ENCODE data around the gene CDR2. TPM values are rescaled to one million over a fixed set of nuclear protein-coding genes. Genes with fewer than 3 reads are reported as not detected.
"Not testable (repeated sequence)": the region's sequence is repeated elsewhere in the genome, so short reads cannot be mapped to it uniquely, and the experiment has no call there.

CDR2 gene
- total RNA-seq, 1 donor, result 89.8 TPM

- no peak overlapping the region for H3K4me3 ChIP-seq (ENCODE audit: low read length)
- H3K27me3 ChIP-seq (ENCODE audit: insufficient read depth, low read length), result no peaks in the 10 kb centered on the region
- H3K9me3 ChIP-seq (ENCODE audit: low read depth, low read length), result no peaks in the 10 kb centered on the region
- no peaks in the 10 kb centered on the region for H3K4me1 ChIP-seq (ENCODE audit: insufficient read depth, low read length)
These were observed 57.4 kb downstream of the CDR2 start for GRCh38 chr16:22317001-22317530.

- Histone ChIP-seq H3K4me3 (ENCODE audit: low read length) (no peak overlapping the region), H3K4me1 (ENCODE audit: insufficient read depth, low read length) (no peaks in the 10 kb centered on the region), H3K27me3 (ENCODE audit: insufficient read depth, low read length) (no peaks in the 10 kb centered on the region), H3K9me3 (ENCODE audit: low read depth, low read length) (no peaks in the 10 kb centered on the region)
These were observed 58.0 kb downstream of the CDR2 start for GRCh38 chr16:22316411-22316811.

- H3K9me3 ChIP-seq (ENCODE audit: low read depth, low read length), result no peaks in the 10 kb centered on the region
- no peaks in the 10 kb centered on the region for H3K27me3 ChIP-seq (ENCODE audit: insufficient read depth, low read length)
- no peak overlapping the region for H3K4me3 ChIP-seq (ENCODE audit: low read length)
- no peaks in the 10 kb centered on the region for H3K4me1 ChIP-seq (ENCODE audit: insufficient read depth, low read length)
These were observed 58.4 kb downstream of the CDR2 start for GRCh38 chr16:22315979-22316378.

GRCh38 chr16:22314661-22315626, 59.5 kb downstream of the CDR2 start:
- no peaks in the 10 kb centered on the region for H3K9me3 ChIP-seq (ENCODE audit: low read depth, low read length)
- no peaks in the 10 kb centered on the region for H3K4me1 ChIP-seq (ENCODE audit: insufficient read depth, low read length)
- H3K4me3 ChIP-seq (ENCODE audit: low read length), result no peak overlapping the region
- no peaks in the 10 kb centered on the region for H3K27me3 ChIP-seq (ENCODE audit: insufficient read depth, low read length)

GRCh38 chr16:22313876-22314470, 60.4 kb downstream of the CDR2 start:
- Histone ChIP-seq H3K4me1 (ENCODE audit: insufficient read depth, low read length) (no peaks in the 10 kb centered on the region), H3K27me3 (ENCODE audit: insufficient read depth, low read length) (no peaks in the 10 kb centered on the region), H3K4me3 (ENCODE audit: low read length) (no peak overlapping the region), H3K9me3 (ENCODE audit: low read depth, low read length) (no peaks in the 10 kb centered on the region)

GRCh38 chr16:22312897-22313781, 61.3 kb downstream of the CDR2 start:
- Histone ChIP-seq H3K9me3 (ENCODE audit: low read depth, low read length) (no peaks in the 10 kb centered on the region), H3K4me1 (ENCODE audit: insufficient read depth, low read length) (no peaks in the 10 kb centered on the region), H3K27me3 (ENCODE audit: insufficient read depth, low read length) (no peaks in the 10 kb centered on the region), H3K4me3 (ENCODE audit: low read length) (no peak overlapping the region)

GRCh38 chr16:22311520-22311919, 62.9 kb downstream of the CDR2 start:
- Histone ChIP-seq H3K9me3 (ENCODE audit: low read depth, low read length) (no peaks in the 10 kb centered on the region), H3K27me3 (ENCODE audit: insufficient read depth, low read length) (no peaks in the 10 kb centered on the region), H3K4me1 (ENCODE audit: insufficient read depth, low read length) (no peaks in the 10 kb centered on the region), H3K4me3 (ENCODE audit: low read length) (no peak overlapping the region)

GRCh38 chr16:22308824-22309520, 65.4 kb downstream of the CDR2 start:
- H3K27me3 ChIP-seq (ENCODE audit: insufficient read depth, low read length), result no peaks in the 10 kb centered on the region
- H3K4me3 ChIP-seq (ENCODE audit: low read length), result no peak overlapping the region
- no peaks in the 10 kb centered on the region for H3K4me1 ChIP-seq (ENCODE audit: insufficient read depth, low read length)
- no peaks in the 10 kb centered on the region for H3K9me3 ChIP-seq (ENCODE audit: low read depth, low read length)

GRCh38 chr16:22307838-22308237, 66.6 kb downstream of the CDR2 start:
- Histone ChIP-seq H3K4me3 (ENCODE audit: low read length) (no peak overlapping the region), H3K9me3 (ENCODE audit: low read depth, low read length) (no peaks in the 10 kb centered on the region), H3K27me3 (ENCODE audit: insufficient read depth, low read length) (no peaks in the 10 kb centered on the region), H3K4me1 (ENCODE audit: insufficient read depth, low read length) (no peaks in the 10 kb centered on the region)

- no peaks in the 10 kb centered on the region for H3K9me3 ChIP-seq (ENCODE audit: low read depth, low read length)
- H3K4me1 ChIP-seq (ENCODE audit: insufficient read depth, low read length), result no peaks in the 10 kb centered on the region
- no peak overlapping the region for H3K4me3 ChIP-seq (ENCODE audit: low read length)
- no peaks in the 10 kb centered on the region for H3K27me3 ChIP-seq (ENCODE audit: insufficient read depth, low read length)
These were observed 67.6 kb downstream of the CDR2 start for GRCh38 chr16:22306788-22307187.

- Histone ChIP-seq H3K4me3 (ENCODE audit: low read length) (no peak overlapping the region), H3K9me3 (ENCODE audit: low read depth, low read length) (no peaks in the 10 kb centered on the region), H3K27me3 (ENCODE audit: insufficient read depth, low read length) (no peaks in the 10 kb centered on the region), H3K4me1 (ENCODE audit: insufficient read depth, low read length) (peaks cover 11% of the 10 kb centered on the region)
These were observed 70.0 kb downstream of the CDR2 start for GRCh38 chr16:22304411-22304810.

- no peaks in the 10 kb centered on the region for H3K27me3 ChIP-seq (ENCODE audit: insufficient read depth, low read length)
- peaks cover 26% of the 10 kb centered on the region for H3K4me1 ChIP-seq (ENCODE audit: insufficient read depth, low read length)
- no peaks in the 10 kb centered on the region for H3K9me3 ChIP-seq (ENCODE audit: low read depth, low read length)
- no peak overlapping the region for H3K4me3 ChIP-seq (ENCODE audit: low read length)
These were observed 71.5 kb downstream of the CDR2 start for GRCh38 chr16:22302776-22303363.

- H3K9me3 ChIP-seq (ENCODE audit: low read depth, low read length); H3K27me3 ChIP-seq (ENCODE audit: insufficient read depth, low read length); H3K4me3 ChIP-seq (ENCODE audit: low read length): not testable (repeated sequence)
- H3K4me1 ChIP-seq (ENCODE audit: insufficient read depth, low read length), result peaks cover 34% of the 10 kb centered on the region
These were observed 73.0 kb downstream of the CDR2 start for GRCh38 chr16:22301423-22301822.

GRCh38 chr16:22300427-22301071, 73.9 kb downstream of the CDR2 start:
- Histone ChIP-seq H3K4me1 (ENCODE audit: insufficient read depth, low read length) (peaks cover 38% of the 10 kb centered on the region), H3K27me3 (ENCODE audit: insufficient read depth, low read length) (no peaks in the 10 kb centered on the region), H3K4me3 (ENCODE audit: low read length) (no peak overlapping the region), H3K9me3 (ENCODE audit: low read depth, low read length) (no peaks in the 10 kb centered on the region)
